SJCRH30 (cell line): Measurements from ENCODE around the gene DBNDD1. TPM values are rescaled to one million over a fixed set of nuclear protein-coding genes. Genes with fewer than 3 reads are reported as not detected.
"Not testable (repeated sequence)": the region's sequence is repeated elsewhere in the genome, so short reads cannot be mapped to it uniquely, and the experiment has no call there.

Experiments
- DNase-seq, 2 experiments: peaks; one replicate each; pipeline ENCODE4 v3.0.0-alpha.2; 2015 to 2020
- H3K27ac ChIP-seq: fragments of 250-450 bp; sonication (Bioruptor Pico); 2 replicates; pipeline ENCODE4 v1.5.1; 2020; ENCODE audit warnings: mild to moderate bottlenecking, moderate library complexity
- H3K27me3 ChIP-seq: fragments of 250-450 bp; sonication (Bioruptor Pico); 2 replicates; pipeline ENCODE4 v1.5.1; 2020; ENCODE audit warnings: mild to moderate bottlenecking, moderate library complexity
- H3K36me3 ChIP-seq: fragments of 250-450 bp; sonication (Bioruptor Pico); 2 replicates; pipeline ENCODE4 v1.5.1; 2020; ENCODE audit warnings: mild to moderate bottlenecking, moderate library complexity
- H3K4me1 ChIP-seq: fragments of 250-450 bp; sonication (Bioruptor Pico); 2 replicates; pipeline ENCODE4 v1.5.1; 2020; ENCODE audit warnings: mild to moderate bottlenecking, moderate library complexity
- H3K4me3 ChIP-seq: fragments of 250-450 bp; sonication (Bioruptor Pico); 2 replicates; pipeline ENCODE4 v1.5.1; 2020; ENCODE audit warnings: mild to moderate bottlenecking, moderate library complexity
- H3K9me3 ChIP-seq: fragments of 250-450 bp; sonication (Bioruptor Pico); replicated peaks from 2 replicates; pipeline ENCODE4 v1.5.1; 2020; ENCODE audit warnings: mild to moderate bottlenecking, moderate library complexity
- total RNA-seq: library from RNA; depleted of rRNA; stranded (reverse); fragments of >200 nt; shearing (Covaris generic); gene quantifications from 2 replicates; pipeline ENCODE4 v1.2.3, GENCODE V29; 2014

Gene DBNDD1
- total RNA-seq, 1 experiment from 2014 or later: 14.4 TPM

GRCh38 chr16:89973235-89973634, 46.0 kb downstream of the DBNDD1 start:
- H3K36me3 ChIP-seq: no peaks in the 10 kb centered on the region; the same call in 1 of the 2 replicates
- no peak for DNase-seq
- peak overlapping the region; percentile 76 for H3K27ac ChIP-seq
- H3K27me3 ChIP-seq: no peaks in the 10 kb centered on the region
- no peaks in the 10 kb centered on the region; the same call in 1 of the 2 replicates for H3K9me3 ChIP-seq
- peak overlapping the region; percentile 94 for H3K4me3 ChIP-seq
- H3K4me1 ChIP-seq: no peaks in the 10 kb centered on the region

GRCh38 chr16:89972244-89973234, 46.7 kb downstream of the DBNDD1 start:
- peak overlapping the region; percentile 76 for H3K27ac ChIP-seq
- H3K9me3 ChIP-seq: no peaks in the 10 kb centered on the region; the same call in 1 of the 2 replicates
- H3K36me3 ChIP-seq: no peaks in the 10 kb centered on the region; the same call in 1 of the 2 replicates
- H3K4me1 ChIP-seq: no peaks in the 10 kb centered on the region
- peak; percentile 88 to 94 for DNase-seq
- peak overlapping the region; percentile 94 for H3K4me3 ChIP-seq
- H3K27me3 ChIP-seq: no peaks in the 10 kb centered on the region

GRCh38 chr16:89971495-89972243, 47.6 kb downstream of the DBNDD1 start:
- Histone ChIP-seq H3K27ac (peak overlapping the region; percentile 76), H3K4me1 (no peaks in the 10 kb centered on the region), H3K36me3 (no peaks in the 10 kb centered on the region), H3K27me3 (no peaks in the 10 kb centered on the region), H3K9me3 (no peaks in the 10 kb centered on the region; the same call in 1 of the 2 replicates), H3K4me3 (peak overlapping the region; percentile 94)
- DNase-seq: no peak

DNA sequence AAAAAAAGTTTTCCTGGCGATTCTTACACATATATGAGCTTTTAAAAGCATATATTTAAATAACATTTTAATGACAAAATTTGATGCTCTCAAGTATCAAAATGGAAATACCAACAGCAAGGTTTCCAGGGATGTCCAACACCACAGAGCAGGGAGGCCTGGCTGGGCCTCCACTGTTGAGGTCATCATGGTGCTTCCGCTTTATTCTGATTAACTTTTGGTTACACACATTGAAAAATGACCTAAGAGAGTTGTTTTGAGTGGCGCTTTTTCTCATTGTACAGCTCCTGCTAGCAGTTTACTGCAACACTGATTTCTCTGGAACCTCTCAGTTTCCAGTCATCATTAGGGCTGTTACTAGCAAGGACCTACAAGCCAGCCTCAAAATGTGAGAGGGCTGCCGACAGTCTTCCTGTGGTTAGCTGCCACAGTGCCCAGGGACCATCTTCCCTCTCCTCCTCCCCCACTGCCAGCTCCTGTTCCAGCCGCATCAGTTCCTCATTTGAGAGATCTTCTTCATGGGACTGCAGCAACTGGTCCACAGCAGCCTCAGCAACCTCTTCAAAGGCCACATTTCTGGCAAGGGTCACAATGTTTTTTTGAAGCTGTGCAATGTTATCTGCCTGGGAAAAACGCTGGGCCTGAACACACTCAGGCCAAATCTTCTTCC, 49.4 kb downstream of the DBNDD1 start:
- Histone ChIP-seq H3K9me3 (no peaks in the 10 kb centered on the region; the same call in 1 of the 2 replicates), H3K27me3 (no peaks in the 10 kb centered on the region)

DNA sequence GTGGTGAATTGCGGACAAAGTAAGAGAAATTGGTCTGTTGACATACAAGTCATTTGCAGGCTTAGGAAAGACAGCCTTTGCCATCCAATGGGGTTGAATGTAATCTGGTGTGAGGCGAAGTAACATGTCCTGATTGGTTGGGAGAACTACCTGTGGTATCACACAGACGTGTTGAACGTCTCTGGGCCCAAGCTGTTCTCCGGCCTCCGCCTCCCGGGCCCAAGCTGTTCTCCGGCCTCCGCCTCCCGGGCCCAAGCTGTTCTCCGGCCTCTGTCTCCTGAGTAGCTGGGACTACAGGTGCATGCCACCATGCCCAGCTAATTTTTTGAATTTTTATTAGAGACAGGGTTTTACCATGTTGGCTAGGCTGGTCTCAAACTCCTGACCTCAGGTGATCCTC, 51.2 kb downstream of the DBNDD1 start:
- not testable (repeated sequence) for H3K4me1 ChIP-seq, H3K27ac ChIP-seq, H3K9me3 ChIP-seq, H3K27me3 ChIP-seq, DNase-seq, H3K36me3 ChIP-seq, H3K4me3 ChIP-seq

More for the DNA sequence above, 49.4 kb downstream of the DBNDD1 start:
- Histone ChIP-seq H3K4me3 (no peak overlapping the region), H3K4me1 (no peaks in the 10 kb centered on the region), H3K36me3 (no peaks in the 10 kb centered on the region), H3K27ac (no peak overlapping the region)
- DNase-seq: no peak

DNA sequence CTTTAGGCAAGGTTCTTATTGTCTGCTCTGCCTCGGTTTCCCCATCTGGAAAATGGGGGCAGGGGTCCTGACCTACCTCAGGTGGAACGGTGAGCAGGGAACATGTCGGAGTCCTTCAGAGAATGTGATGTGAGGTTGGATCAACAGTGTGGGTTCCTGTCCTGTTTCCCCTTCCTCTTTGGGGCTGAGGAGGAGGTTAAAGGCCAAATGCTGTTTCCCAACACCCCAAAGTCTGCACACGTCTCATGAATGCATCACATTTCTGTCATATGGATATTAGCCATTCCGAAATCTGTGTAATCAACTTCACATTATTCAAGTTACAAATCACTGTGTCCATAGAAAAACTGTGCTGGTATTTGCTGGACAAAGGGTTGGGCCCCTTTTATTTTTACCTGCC, 51.8 kb downstream of the DBNDD1 start:
- not testable (repeated sequence) for H3K27ac ChIP-seq, H3K9me3 ChIP-seq, H3K27me3 ChIP-seq, DNase-seq, H3K4me3 ChIP-seq, H3K36me3 ChIP-seq, H3K4me1 ChIP-seq

DNA sequence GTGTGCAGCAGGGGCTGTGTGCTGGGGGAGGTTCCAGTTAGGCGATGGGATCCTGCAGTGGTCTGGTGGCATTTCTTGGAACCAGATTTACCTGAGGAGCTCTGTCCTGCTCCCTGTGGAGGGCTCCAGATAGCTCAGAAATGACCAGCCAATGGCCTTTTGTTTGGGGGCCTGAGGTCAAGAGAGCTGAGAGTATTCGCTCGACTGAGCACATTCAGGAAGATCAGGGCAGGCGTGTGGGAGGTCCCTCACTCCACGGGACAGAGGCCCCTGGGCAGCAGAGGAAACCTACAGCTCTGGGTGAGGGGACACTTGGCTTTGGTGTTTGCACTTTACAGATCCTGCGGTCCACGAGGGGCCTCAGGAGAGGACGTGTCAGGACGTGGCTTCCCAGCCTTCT, 52.5 kb downstream of the DBNDD1 start:
- no peaks in the 10 kb centered on the region for H3K36me3 ChIP-seq
- H3K4me3 ChIP-seq: no peak overlapping the region
- no peak for DNase-seq
- H3K9me3 ChIP-seq: no peaks in the 10 kb centered on the region; the same call in 1 of the 2 replicates
- no peak overlapping the region for H3K27ac ChIP-seq
- no peaks in the 10 kb centered on the region for H3K27me3 ChIP-seq
- H3K4me1 ChIP-seq: no peaks in the 10 kb centered on the region

DNA sequence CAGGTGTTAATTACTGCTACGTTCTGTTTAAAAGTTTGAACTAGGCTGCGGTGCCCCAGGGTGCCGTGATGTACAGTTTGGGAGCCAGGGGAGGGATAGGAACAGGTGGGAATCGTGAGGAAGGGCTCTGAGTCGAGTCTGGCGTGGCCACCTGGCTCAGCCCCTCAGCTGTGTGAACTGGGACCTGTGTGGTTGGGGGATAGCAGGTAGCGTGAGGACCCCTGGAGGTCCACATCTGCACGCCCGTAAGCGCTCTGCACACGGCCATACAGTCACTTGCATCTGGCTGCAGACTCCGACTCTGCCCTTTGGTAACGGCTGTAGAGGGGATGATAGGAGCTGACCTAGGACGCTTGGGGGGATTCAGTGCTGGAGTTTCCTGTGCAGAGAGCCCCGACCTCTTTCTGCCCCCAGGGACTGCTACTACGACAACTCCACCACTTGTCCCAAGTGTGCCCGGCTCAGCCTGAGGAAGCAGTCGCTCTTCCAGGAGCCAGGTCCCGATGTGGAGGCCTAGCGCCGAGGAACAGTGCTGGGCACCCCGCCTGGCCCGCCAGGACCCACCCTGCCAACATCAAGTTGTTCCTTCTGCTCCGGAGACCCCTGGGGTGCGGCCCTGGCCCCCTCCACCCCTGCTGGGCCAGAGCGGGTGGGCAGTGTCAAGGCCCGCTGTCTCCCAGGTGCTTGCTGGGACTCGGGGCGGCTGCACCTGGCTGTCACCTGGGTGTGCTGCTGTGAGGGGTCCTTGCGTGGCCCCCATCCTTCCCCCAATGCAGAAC, 53.6 kb downstream of the DBNDD1 start:
- no peak for DNase-seq

GRCh38 chr16:89964201-89964600, 55.1 kb downstream of the DBNDD1 start:
- Histone ChIP-seq H3K36me3 (no peaks in the 10 kb centered on the region), H3K4me3 (no peak overlapping the region), H3K27me3 (no peaks in the 10 kb centered on the region), H3K9me3 (no peaks in the 10 kb centered on the region), H3K4me1 (no peaks in the 10 kb centered on the region), H3K27ac (no peak overlapping the region)
- DNase-seq: no peak

More for the DNA sequence above, 53.6 kb downstream of the DBNDD1 start:
- no peaks in the 10 kb centered on the region for H3K4me1 ChIP-seq
- no peak overlapping the region for H3K4me3 ChIP-seq
- H3K27me3 ChIP-seq: no peaks in the 10 kb centered on the region
- H3K27ac ChIP-seq: no peak overlapping the region
- no peaks in the 10 kb centered on the region for H3K9me3 ChIP-seq
- no peaks in the 10 kb centered on the region for H3K36me3 ChIP-seq

DNA sequence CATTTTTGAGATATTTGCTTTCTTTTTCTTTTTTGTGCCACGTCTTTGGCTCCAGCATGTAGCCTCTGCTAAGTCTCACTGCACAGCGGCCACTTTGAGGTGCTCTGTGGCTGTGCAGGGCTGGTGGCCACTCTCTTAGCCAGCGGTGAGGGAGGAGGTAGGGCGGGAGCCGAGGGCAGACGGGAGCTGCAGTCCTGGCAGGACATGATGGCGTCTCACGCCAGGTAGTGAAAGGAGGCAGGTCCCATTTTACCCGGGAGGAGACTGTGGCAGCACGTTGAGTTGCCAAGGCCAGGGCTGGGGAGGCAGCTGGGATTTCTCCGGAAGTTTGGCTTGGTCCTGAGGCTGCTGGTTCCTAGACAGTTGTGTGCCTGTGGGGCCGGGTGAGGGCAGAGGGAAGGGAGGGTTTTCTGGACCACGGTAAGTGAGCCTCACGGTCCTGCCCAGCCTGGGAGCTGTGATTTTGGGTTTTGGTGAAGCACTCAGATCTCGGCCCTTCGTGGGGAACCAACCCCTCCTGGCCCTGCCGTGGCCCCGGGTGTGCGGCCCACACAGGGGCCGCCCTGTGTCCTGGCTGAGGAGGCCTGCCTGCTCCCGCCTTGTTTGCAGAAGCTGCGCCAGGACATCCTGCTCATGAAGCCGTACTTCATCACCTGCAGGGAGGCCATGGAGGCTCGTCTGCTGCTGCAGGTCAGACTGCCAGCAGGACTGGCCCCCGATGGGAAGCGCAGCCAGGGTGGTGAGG, 56.3 kb downstream of the DBNDD1 start:
- no peaks in the 10 kb centered on the region for H3K27me3 ChIP-seq
- DNase-seq: no peak
- H3K9me3 ChIP-seq: no peaks in the 10 kb centered on the region
- H3K4me1 ChIP-seq: no peaks in the 10 kb centered on the region
- H3K27ac ChIP-seq: no peak overlapping the region
- H3K4me3 ChIP-seq: no peak overlapping the region
- H3K36me3 ChIP-seq: no peaks in the 10 kb centered on the region

GRCh38 chr16:89961920-89962319, 57.3 kb downstream of the DBNDD1 start:
- H3K36me3 ChIP-seq: 0 out of 2 replicates have a peak, but pooled peaks cover 5% of the 10 kb centered on the region

DNA sequence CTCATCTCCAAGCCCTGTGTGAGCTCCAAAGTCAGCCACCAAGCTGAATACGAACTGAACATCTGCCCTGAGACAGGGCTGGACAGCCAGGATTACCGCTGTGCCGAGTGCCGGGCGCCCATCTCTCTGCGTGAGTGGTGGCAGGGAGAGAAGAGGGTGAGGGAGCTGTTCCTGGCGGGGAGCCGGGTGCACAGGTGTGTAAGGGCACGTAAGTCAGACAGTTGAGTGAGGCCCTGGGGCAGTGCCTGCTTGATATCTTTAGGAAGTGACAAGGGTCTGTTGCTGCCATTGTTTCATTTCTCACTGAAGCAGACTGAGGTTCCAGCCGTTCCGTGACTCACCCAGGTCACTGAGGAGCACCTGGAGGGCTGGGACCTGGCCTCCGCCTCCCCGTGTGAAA, 58.3 kb downstream of the DBNDD1 start:
- Histone ChIP-seq H3K4me3 (no peak overlapping the region), H3K9me3 (no peaks in the 10 kb centered on the region), H3K4me1 (no peaks in the 10 kb centered on the region), H3K36me3 (0 out of 2 replicates have a peak, but pooled peaks cover 5% of the 10 kb centered on the region), H3K27me3 (no peaks in the 10 kb centered on the region), H3K27ac (no peak overlapping the region)
- no peak for DNase-seq

More at GRCh38 chr16:89961920-89962319, 57.3 kb downstream of the DBNDD1 start:
- no peaks in the 10 kb centered on the region for H3K27me3 ChIP-seq
- no peak overlapping the region for H3K27ac ChIP-seq
- DNase-seq: no peak
- H3K9me3 ChIP-seq: no peaks in the 10 kb centered on the region
- H3K4me1 ChIP-seq: no peaks in the 10 kb centered on the region
- H3K4me3 ChIP-seq: no peak overlapping the region

GRCh38 chr16:89958596-89958995, 60.7 kb downstream of the DBNDD1 start:
- Histone ChIP-seq H3K4me3 (no peak overlapping the region), H3K4me1 (peaks cover 16% of the 10 kb centered on the region; the same call in 1 of the 2 replicates), H3K27ac (no peak overlapping the region), H3K36me3 (0 out of 2 replicates have a peak, but pooled peaks cover 5% of the 10 kb centered on the region), H3K9me3 (no peaks in the 10 kb centered on the region), H3K27me3 (no peaks in the 10 kb centered on the region)
- no peak for DNase-seq
